ENCODE measurements around the gene SLC9A3.

SLC9A3 gene

GRCh38 chr5:472656-473550 lies 51.3 kb downstream of the SLC9A3 start:
- DNase-seq, result peak; percentile 87

GRCh38 chr5:472076-472655 lies 52.1 kb downstream of the SLC9A3 start:
- no peak for DNase-seq

- no peak for DNase-seq
These were observed 52.5 kb downstream of the SLC9A3 start for GRCh38 chr5:471750-472058.

- DNase-seq, result no peak
These were observed 53.1 kb downstream of the SLC9A3 start for GRCh38 chr5:470961-471749.

- no peak for DNase-seq
These were observed 54.3 kb downstream of the SLC9A3 start for GRCh38 chr5:469752-470483.

GRCh38 chr5:468401-468800 lies 55.8 kb downstream of the SLC9A3 start:
- DNase-seq, result no peak

GRCh38 chr5:466661-467310 lies 57.5 kb downstream of the SLC9A3 start:
- DNase-seq, result no peak

- no peak for DNase-seq
These were observed 58.5 kb downstream of the SLC9A3 start for GRCh38 chr5:465591-466403.

- no peak for DNase-seq
These were observed 59.2 kb downstream of the SLC9A3 start for GRCh38 chr5:464843-465590.

- DNase-seq, result no peak
These were observed 59.8 kb downstream of the SLC9A3 start for GRCh38 chr5:464446-464842.

GRCh38 chr5:463952-464351 lies 60.3 kb downstream of the SLC9A3 start:
- no peak for DNase-seq

- DNase-seq, result no peak
These were observed 60.9 kb downstream of the SLC9A3 start for GRCh38 chr5:463301-463700.

- no peak for DNase-seq
These were observed 62.2 kb downstream of the SLC9A3 start for GRCh38 chr5:462051-462481.

GRCh38 chr5:460273-460625 lies 64.0 kb downstream of the SLC9A3 start:
- no peak for DNase-seq

GRCh38 chr5:459562-460272 lies 64.5 kb downstream of the SLC9A3 start:
- DNase-seq, result no peak

GRCh38 chr5:458547-459353 lies 65.5 kb downstream of the SLC9A3 start:
- DNase-seq, result no peak

GRCh38 chr5:457195-457961 lies 66.9 kb downstream of the SLC9A3 start:
- DNase-seq, result no peak

GRCh38 chr5:456351-457194 lies 67.7 kb downstream of the SLC9A3 start:
- DNase-seq, result no peak
